ENCODE measurements around the gene ARHGEF11.
"Not testable (repeated sequence)": the region's sequence is repeated elsewhere in the genome, so short reads cannot be mapped to it uniquely, and the experiment has no call there.

Gene ARHGEF11

GRCh38 chr1:156928043-156928602 lies 117.4 kb downstream of the ARHGEF11 start:
- DNase-seq = no peak

- DNase-seq = peak; percentile 72
Measured at GRCh38 chr1:156927215-156928042, 118.1 kb downstream of the ARHGEF11 start.

- DNase-seq = not testable (repeated sequence)
Measured at GRCh38 chr1:156926695-156927094, 118.8 kb downstream of the ARHGEF11 start.

- DNase-seq = no peak
Measured at GRCh38 chr1:156926175-156926574, 119.4 kb downstream of the ARHGEF11 start.

GRCh38 chr1:156925154-156926010 lies 120.2 kb downstream of the ARHGEF11 start:
- DNase-seq = no peak

- no peak for DNase-seq
Measured at GRCh38 chr1:156924478-156925153, 120.9 kb downstream of the ARHGEF11 start.

GRCh38 chr1:156923670-156924477 lies 121.7 kb downstream of the ARHGEF11 start:
- peak; percentile 7 for DNase-seq

GRCh38 chr1:156922986-156923669 lies 122.4 kb downstream of the ARHGEF11 start:
- DNase-seq = no peak

- DNase-seq = no peak
Measured at GRCh38 chr1:156921053-156921529, 124.5 kb downstream of the ARHGEF11 start.

GRCh38 chr1:156920233-156921052 lies 125.1 kb downstream of the ARHGEF11 start, which contains the start of gene LRRC71:
LRRC71 (plus strand) TSS chr1:156920632; CDS start chr1:156920804, 172 bp downstream.
- DNase-seq = peak; percentile 68

- DNase-seq = no peak
Measured at GRCh38 chr1:156914440-156914856, 131.1 kb downstream of the ARHGEF11 start.

- DNase-seq = no peak
Measured at GRCh38 chr1:156913809-156914387, 131.6 kb downstream of the ARHGEF11 start.

GRCh38 chr1:156912861-156913808 lies 132.4 kb downstream of the ARHGEF11 start:
- DNase-seq = no peak

GRCh38 chr1:156912310-156912709 lies 133.2 kb downstream of the ARHGEF11 start:
- DNase-seq = no peak

- no peak for DNase-seq
Measured at GRCh38 chr1:156911577-156912298, 133.8 kb downstream of the ARHGEF11 start.

- peak; percentile 69 for DNase-seq
Measured at GRCh38 chr1:156910309-156910782, 135.2 kb downstream of the ARHGEF11 start.

GRCh38 chr1:156909671-156910070 lies 135.9 kb downstream of the ARHGEF11 start:
- no peak for DNase-seq

GRCh38 chr1:156908955-156909354 lies 136.6 kb downstream of the ARHGEF11 start:
- DNase-seq = no peak
